K562 (cell line): ENCODE measurements around the gene ABT1. TPM values are rescaled to one million over a fixed set of nuclear protein-coding genes. Genes with fewer than 3 reads are reported as not detected.

Experiments
- ATF4 ChIP-seq: fragments of 450-650 bp; formaldehyde crosslinking; IDR thresholded peaks from 2 replicates; pipeline ENCODE4 v1.4.0; 2022; ENCODE audit warnings: mild to moderate bottlenecking, moderate library complexity
- CBX5 ChIP-seq: IDR thresholded peaks from 2 replicates; pipeline ENCODE4 v1.6.1; 2014; ENCODE audit warnings: low read depth, borderline replicate concordance
- FUS ChIP-seq: fragments of 200-400 bp; formaldehyde crosslinking; optimal IDR thresholded peaks from 2 replicates; pipeline ENCODE3; 2017; ENCODE audit warnings: low read depth, low read length
- NUFIP1 ChIP-seq: fragments of 450-650 bp; IDR thresholded peaks from 2 replicates; pipeline ENCODE4 v1.6.1; 2018; ENCODE audit not compliant: partially characterized antibody
- PHF8 ChIP-seq: fragments of 200-600 bp; sonication (generic); IDR thresholded peaks from 2 replicates; pipeline ENCODE4 v1.6.1; 2012; ENCODE audit warnings: mixed run types, mild to moderate bottlenecking, inconsistent platforms, low read length, moderate library complexity, borderline replicate concordance
- PHTF2 ChIP-seq: fragments of 250-450 bp; sonication (Bioruptor Pico); IDR thresholded peaks from 2 replicates; pipeline ENCODE4 v1.5.0; 2021; ENCODE audit warnings: mild to moderate bottlenecking
- SFPQ ChIP-seq: fragments of 200-400 bp; formaldehyde crosslinking; IDR thresholded peaks from 2 replicates; pipeline ENCODE4 v1.6.1; 2017; ENCODE audit warnings: mild to moderate bottlenecking, low read depth, low read length, moderate library complexity
- SMARCA5 ChIP-seq: fragments of 450-650 bp; IDR thresholded peaks from 2 replicates; pipeline ENCODE4 v1.6.1; 2016
- TBP ChIP-seq: optimal IDR thresholded peaks from 2 replicates; pipeline ENCODE3; 2011; ENCODE audit warnings: low read depth, low read length, improper control_type of control experiment
- TCFL5 ChIP-seq: fragments of 250-450 bp; sonication (Bioruptor Pico); conservative IDR thresholded peaks from 2 replicates; pipeline ENCODE4 v1.6.1; 2021; ENCODE audit warnings: mild to moderate bottlenecking, moderate library complexity, matching md5 sums
- TEAD2 ChIP-seq: fragments of 450-650 bp; IDR thresholded peaks from 2 replicates; pipeline ENCODE4 v1.6.1; 2016; ENCODE audit warnings: missing genetic modification characterization, control low read depth, missing compliant biosample characterization
- ZBTB12 ChIP-seq: fragments of 250-450 bp; sonication (Bioruptor Pico); IDR thresholded peaks from 2 replicates; pipeline ENCODE4 v1.4.0; 2020
- ZFX ChIP-seq: sonication (generic); formaldehyde crosslinking; IDR thresholded peaks from 2 replicates; pipeline ENCODE4 v1.8.0; 2022; ENCODE audit warnings: mild to moderate bottlenecking, missing genetic modification reagents, moderate library complexity
- ZNF217 ChIP-seq: sonication (generic); formaldehyde crosslinking; IDR thresholded peaks from 2 replicates; pipeline ENCODE4 v1.8.0; 2022; ENCODE audit warnings: mild to moderate bottlenecking, missing genetic modification reagents
- polyA plus RNA-seq, 8 experiments: library from polyadenylated mRNA; depleted of rRNA in 4 of 8; stranded (reverse) in 5 of 8; unstranded in 3 of 8; fragments of >200 nt; fragmentation: Nextera tagmentation in 2 of 8; fragmentation: Illumina TruSeq in 1 of 8; extraction: Ambion mirVana in 2 of 8; extraction: Trizol in 1 of 8; gene quantifications; 2 replicates each; pipeline versions ENCODE4 v1.2.1 to v1.2.3, GENCODE V29; 2011 to 2014; ENCODE audit warnings: inconsistent platforms in 1 of 8, missing spikeins in 1 of 8
- total RNA-seq, 7 experiments: library from RNA; depleted of rRNA in 6 of 7; stranded (reverse); fragments of >200 nt in 6 of 7; fragmentation: Illumina TruSeq in 2 of 7; extraction: Trizol in 2 of 7; gene quantifications; 2 replicates each; pipeline versions ENCODE4 v1.2.1 to v1.2.3, GENCODE V29; 2011 to 2021; ENCODE audit warnings: low replicate concordance in 1 of 7
- TF ChIP-seq, protein P1 (sequence below), 2 experiments: IDR thresholded peaks; 2 replicates each; pipeline ENCODE4 v1.6.1; 2011; ENCODE audit warnings: borderline replicate concordance in 1 of 2, control low read depth in 1 of 2, low read depth in 1 of 2, low read length in 1 of 2, mild to moderate bottlenecking in 1 of 2, mixed read lengths in 1 of 2, moderate library complexity in 1 of 2; ENCODE audit not compliant: insufficient read depth in 1 of 2, insufficient read length in 1 of 2, poor library complexity in 1 of 2, severe bottlenecking in 1 of 2; ENCODE audit errors: extremely low read depth in 1 of 2
- TF ChIP-seq, protein P2 (sequence below): fragments of 450-650 bp; IDR thresholded peaks from 2 replicates; pipeline ENCODE4 v1.7.1; 2018; ENCODE audit warnings: mild to moderate bottlenecking, low read depth; ENCODE audit not compliant: partially characterized antibody
- TF ChIP-seq, protein P3 (sequence below): fragments of 200-800 bp; sonication (Bioruptor generic); IDR thresholded peaks from 2 replicates; pipeline ENCODE4 v1.6.1; 2017; ENCODE audit warnings: missing genetic modification characterization, missing compliant biosample characterization

ABT1 gene
- total and polyA plus RNA-seq, 9 of the 15 experiments (the other 6 are each of a cell fraction or from before 2014, with no cell fraction given) = 8.8 to 52.7 (median 40.7) TPM

GRCh38 chr6:26594730-26595632 lies 1.8 kb upstream of the ABT1 start (continued):
- TF ChIP-seq TEAD2 (no peak), ZFX (no peak), SMARCA5 (peak; percentile 22; the same call in 1 of the 2 replicates), PHF8 (peak; percentile 4; the same call in 1 of the 2 replicates), ATF4 (CRISPR knock-in tag) (no peak), FUS (no peak), CBX5 (no peak), TCFL5 (CRISPR knock-in tag) (no peak), ZNF217 (no peak), NUFIP1 (peak; percentile 21), SFPQ (no peak), PHTF2 (CRISPR knock-in tag) (no peak), TBP (peak; percentile 100), ZBTB12 (CRISPR knock-in tag) (no peak)
- TF ChIP-seq, protein P1, sequence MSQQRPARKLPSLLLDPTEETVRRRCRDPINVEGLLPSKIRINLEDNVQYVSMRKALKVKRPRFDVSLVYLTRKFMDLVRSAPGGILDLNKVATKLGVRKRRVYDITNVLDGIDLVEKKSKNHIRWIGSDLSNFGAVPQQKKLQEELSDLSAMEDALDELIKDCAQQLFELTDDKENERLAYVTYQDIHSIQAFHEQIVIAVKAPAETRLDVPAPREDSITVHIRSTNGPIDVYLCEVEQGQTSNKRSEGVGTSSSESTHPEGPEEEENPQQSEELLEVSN (IDR thresholded peaks at IDR 0.05; ENCODE audit: borderline replicate concordance in 1 of 2, extremely low read depth in 1 of 2, insufficient read depth in 1 of 2, insufficient read length in 1 of 2, low read depth in 1 of 2, low read length in 1 of 2, poor library complexity in 1 of 2, severe bottlenecking in 1 of 2) = no peak
- TF ChIP-seq, protein P2, sequence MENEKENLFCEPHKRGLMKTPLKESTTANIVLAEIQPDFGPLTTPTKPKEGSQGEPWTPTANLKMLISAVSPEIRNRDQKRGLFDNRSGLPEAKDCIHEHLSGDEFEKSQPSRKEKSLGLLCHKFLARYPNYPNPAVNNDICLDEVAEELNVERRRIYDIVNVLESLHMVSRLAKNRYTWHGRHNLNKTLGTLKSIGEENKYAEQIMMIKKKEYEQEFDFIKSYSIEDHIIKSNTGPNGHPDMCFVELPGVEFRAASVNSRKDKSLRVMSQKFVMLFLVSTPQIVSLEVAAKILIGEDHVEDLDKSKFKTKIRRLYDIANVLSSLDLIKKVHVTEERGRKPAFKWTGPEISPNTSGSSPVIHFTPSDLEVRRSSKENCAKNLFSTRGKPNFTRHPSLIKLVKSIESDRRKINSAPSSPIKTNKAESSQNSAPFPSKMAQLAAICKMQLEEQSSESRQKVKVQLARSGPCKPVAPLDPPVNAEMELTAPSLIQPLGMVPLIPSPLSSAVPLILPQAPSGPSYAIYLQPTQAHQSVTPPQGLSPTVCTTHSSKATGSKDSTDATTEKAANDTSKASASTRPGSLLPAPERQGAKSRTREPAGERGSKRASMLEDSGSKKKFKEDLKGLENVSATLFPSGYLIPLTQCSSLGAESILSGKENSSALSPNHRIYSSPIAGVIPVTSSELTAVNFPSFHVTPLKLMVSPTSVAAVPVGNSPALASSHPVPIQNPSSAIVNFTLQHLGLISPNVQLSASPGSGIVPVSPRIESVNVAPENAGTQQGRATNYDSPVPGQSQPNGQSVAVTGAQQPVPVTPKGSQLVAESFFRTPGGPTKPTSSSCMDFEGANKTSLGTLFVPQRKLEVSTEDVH = no peak
- TF ChIP-seq, protein P3, sequence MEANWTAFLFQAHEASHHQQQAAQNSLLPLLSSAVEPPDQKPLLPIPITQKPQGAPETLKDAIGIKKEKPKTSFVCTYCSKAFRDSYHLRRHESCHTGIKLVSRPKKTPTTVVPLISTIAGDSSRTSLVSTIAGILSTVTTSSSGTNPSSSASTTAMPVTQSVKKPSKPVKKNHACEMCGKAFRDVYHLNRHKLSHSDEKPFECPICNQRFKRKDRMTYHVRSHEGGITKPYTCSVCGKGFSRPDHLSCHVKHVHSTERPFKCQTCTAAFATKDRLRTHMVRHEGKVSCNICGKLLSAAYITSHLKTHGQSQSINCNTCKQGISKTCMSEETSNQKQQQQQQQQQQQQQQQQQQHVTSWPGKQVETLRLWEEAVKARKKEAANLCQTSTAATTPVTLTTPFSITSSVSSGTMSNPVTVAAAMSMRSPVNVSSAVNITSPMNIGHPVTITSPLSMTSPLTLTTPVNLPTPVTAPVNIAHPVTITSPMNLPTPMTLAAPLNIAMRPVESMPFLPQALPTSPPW = no peak
